Right cardiac atrium (tissue), 5 donors: Measurements from ENCODE around the gene BUB1B. TPM values are rescaled to one million over a fixed set of nuclear protein-coding genes. Genes with fewer than 3 reads are reported as not detected.
"Not testable (repeated sequence)": the region's sequence is repeated elsewhere in the genome, so short reads cannot be mapped to it uniquely, and the experiment has no call there.

Experiments used
- ATAC-seq, 2 donors: fragments of 200-7000 bp; cut with Tn5 transposase; one replicate each; pipeline versions ENCODE4 v1.8.0 to v1.9.1; 2020; ENCODE audit warnings: moderate library complexity in 2 of 2, mild to moderate bottlenecking in 1 of 2
- DNase-seq, 3 donors: peaks; one replicate each; pipeline ENCODE4 v3.0.0-alpha.2; 2020
- H3K27ac ChIP-seq: one replicate; pipeline ENCODE4 v1.5.1; 2013; ENCODE audit warnings: mild to moderate bottlenecking, low read length, control low read depth, moderate library complexity
- H3K27me3 ChIP-seq: one replicate; pipeline ENCODE4 v1.6.1; 2013; ENCODE audit not compliant: control insufficient read depth, insufficient read depth
- H3K4me1 ChIP-seq: one replicate; pipeline ENCODE4 v1.6.1; 2013; ENCODE audit warnings: low read length; ENCODE audit not compliant: control insufficient read depth, insufficient read depth
- H3K4me3 ChIP-seq: one replicate; pipeline ENCODE4 v1.5.1; 2013; ENCODE audit warnings: low read length, control low read depth
- H3K9me3 ChIP-seq: one replicate; pipeline ENCODE4 v1.6.1; 2013; ENCODE audit warnings: low read length; ENCODE audit not compliant: control insufficient read depth
- WGBS: extraction: QIAGEN DNeasy Blood & Tissue Kit; methylation state at CpG from one replicate; pipeline ENCODE4 v1.1.7; 2013; 5-methylcytosine and 5-hydroxymethylcytosine counted together
- intact Hi-C, 4 donors: fragments of 100-400 bp; cut with DNase I; formaldehyde crosslinking; loops; one replicate each; pipeline versions ENCODE4 v1.11.0 to v1.14.0; 2022 to 2023
- long read RNA-seq, 4 donors: library from polyadenylated mRNA; unstranded; transcript quantifications; one replicate each; pipeline ENCODE4 v2.0.0, GENCODE V29; 2020 to 2021
- polyA plus RNA-seq: library from polyadenylated mRNA; stranded (reverse); fragments of 200-250 nt; gene quantifications from one replicate; pipeline ENCODE4 v1.2.3, GENCODE V29; 2013
- total RNA-seq, 4 donors: library from RNA; stranded (reverse); fragmentation: NEBNext Ultra II Directional; extraction: Animal tissue kit (Norgen Biotek cat#: 25700); gene quantifications; one replicate each; pipeline ENCODE4 v1.2.1, GENCODE V29; 2021
- donor health status: healthy with polysubstance abuse.
- donor health status: DM: no; HTN: yes; CAD: no.
- donor health status: DM: no; HTN: no; CAD: no.
- donor health status: DM: no; HTN: yes; CAD: no; lungs with severe emphysema.
- donor health status: DM: yes; HTN: yes; CAD: no.

Gene BUB1B
- total RNA-seq (1 to 10 TPM in 3 of 4 donors, not detected in 1; 1.4 to 1.8 (median 1.7) TPM), polyA plus RNA-seq (0.18 TPM)
- long read RNA-seq, donor 1, partial matches to known transcripts, result 0 of 1 reads
- long read RNA-seq, donor 1, other reads (novel, unspliced or antisense), result 0 of 1 reads
- long read RNA-seq, donor 2, partial matches to known transcripts, result 0 of 1 reads
- long read RNA-seq, donor 2, other reads (novel, unspliced or antisense), result 1 of 1 reads
- long read RNA-seq, donor 3, result 0 reads
- long read RNA-seq, donor 4, result 0 reads

GRCh38 chr15:40160689-40161688 is at the start of gene BUB1B:
Gene BUB1B (plus strand): TSS chr15:40161069. CDS start chr15:40161221, 152 bp downstream.
- peak; percentile 91 to 96 (median 95) for DNase-seq
- ATAC-seq, result peak; percentile 98
- Histone ChIP-seq H3K4me3 (peak within 1 kb of the TSS; percentile 42), H3K4me1 (no peaks in the 10 kb centered on the region), H3K27me3 (no peaks in the 10 kb centered on the region), H3K9me3 (no peaks in the 10 kb centered on the region), H3K27ac (no peak within 1 kb of the TSS)
- 2% methylated on average over 54 of the region's 54 CpGs for WGBS
- intact Hi-C loops, result loop anchor here in 1 of 4 donors (10.0 kb wide), 1 partner anchor 106 kb away; no protein-coding TSS in a partner anchor

GRCh38 chr15:40111888-40112287 is 49.0 kb upstream of the BUB1B start:
- no peaks in the 10 kb centered on the region for H3K27me3 ChIP-seq
- H3K9me3 ChIP-seq, result no peaks in the 10 kb centered on the region
- intact Hi-C loops, result no loop called here
- ATAC-seq (no peak), DNase-seq (no peak)
- 71% methylated on average over 2 of the region's 2 CpGs for WGBS
- no peak overlapping the region for H3K27ac ChIP-seq
- H3K4me3 ChIP-seq, result no peak overlapping the region
- peaks cover 7% of the 10 kb centered on the region for H3K4me1 ChIP-seq

- H3K27ac ChIP-seq, result no peak overlapping the region
- intact Hi-C loops, result no loop called here
- H3K4me1 ChIP-seq, result peaks cover 2% of the 10 kb centered on the region
- ATAC-seq (no peak), DNase-seq (no peak)
- WGBS, result 80% methylated on average over 24 of the region's 24 CpGs
- no peak overlapping the region for H3K4me3 ChIP-seq
- H3K27me3 ChIP-seq, result no peaks in the 10 kb centered on the region
- H3K9me3 ChIP-seq, result no peaks in the 10 kb centered on the region
These were observed 48.1 kb upstream of the BUB1B start for GRCh38 chr15:40112789-40113188.

- intact Hi-C loops, result no loop called here
These were observed 46.7 kb upstream of the BUB1B start for GRCh38 chr15:40114218-40114617.

GRCh38 chr15:40115106-40115505 is 45.8 kb upstream of the BUB1B start:
- H3K4me3 ChIP-seq, intact Hi-C loops, H3K27ac ChIP-seq, DNase-seq, H3K27me3 ChIP-seq, H3K4me1 ChIP-seq, ATAC-seq, H3K9me3 ChIP-seq: not testable (repeated sequence)
- WGBS, result 98% methylated on average over 14 of the region's 14 CpGs

More at GRCh38 chr15:40114218-40114617, 46.7 kb upstream of the BUB1B start:
- H3K27me3 ChIP-seq, result no peaks in the 10 kb centered on the region
- H3K9me3 ChIP-seq, result no peaks in the 10 kb centered on the region
- no peak overlapping the region for H3K27ac ChIP-seq
- H3K4me3 ChIP-seq, result no peak overlapping the region
- DNase-seq (no peak), ATAC-seq (no peak)
- peaks cover 2% of the 10 kb centered on the region for H3K4me1 ChIP-seq
- WGBS, result 88% methylated on average over 2 of the region's 2 CpGs

GRCh38 chr15:40115670-40116093 is 45.2 kb upstream of the BUB1B start:
- Histone ChIP-seq H3K27me3 (no peaks in the 10 kb centered on the region), H3K4me3 (no peak overlapping the region), H3K4me1 (no peaks in the 10 kb centered on the region), H3K9me3 (no peaks in the 10 kb centered on the region), H3K27ac (no peak overlapping the region)
- DNase-seq (peak; percentile 30 to 75 (median 72)), ATAC-seq (peak; percentile 41 to 47)
- 53% methylated on average over 8 of the region's 8 CpGs for WGBS
- intact Hi-C loops, result no loop called here

- no peak overlapping the region for H3K4me3 ChIP-seq
- no peaks in the 10 kb centered on the region for H3K4me1 ChIP-seq
- intact Hi-C loops, result no loop called here
- H3K27me3 ChIP-seq, result no peaks in the 10 kb centered on the region
- no peak for DNase-seq
- 54% methylated on average over 3 of the region's 3 CpGs for WGBS
- no peak overlapping the region for H3K27ac ChIP-seq
- H3K9me3 ChIP-seq, result no peaks in the 10 kb centered on the region
- ATAC-seq, result no peak
These were observed 42.4 kb upstream of the BUB1B start for GRCh38 chr15:40118473-40118872.

GRCh38 chr15:40121911-40122638 is 38.8 kb upstream of the BUB1B start:
- Histone ChIP-seq H3K27ac (no peak overlapping the region), H3K9me3 (no peaks in the 10 kb centered on the region), H3K4me3 (no peak overlapping the region), H3K4me1 (no peaks in the 10 kb centered on the region), H3K27me3 (no peaks in the 10 kb centered on the region)
- 68% methylated on average over 6 of the region's 6 CpGs for WGBS
- ATAC-seq (peak in 1 of 2 donors; percentile 41), DNase-seq (no peak)
- intact Hi-C loops, result no loop called here

GRCh38 chr15:40122989-40123388 is 37.9 kb upstream of the BUB1B start:
- H3K4me3 ChIP-seq, intact Hi-C loops, ATAC-seq, H3K9me3 ChIP-seq, H3K27ac ChIP-seq, H3K27me3 ChIP-seq, H3K4me1 ChIP-seq, DNase-seq: not testable (repeated sequence)
- WGBS, result 100% methylated on average over 1 of the region's 1 CpG

GRCh38 chr15:40123863-40124262 is 37.0 kb upstream of the BUB1B start:
- WGBS, result 92% methylated on average over 5 of the region's 5 CpGs
- H3K27me3 ChIP-seq, intact Hi-C loops, H3K9me3 ChIP-seq, DNase-seq, ATAC-seq, H3K27ac ChIP-seq, H3K4me1 ChIP-seq, H3K4me3 ChIP-seq: not testable (repeated sequence)
